Heart left ventricle (tissue), 16 donors: Measurements from ENCODE around the gene DNAH5. TPM values are rescaled to one million over a fixed set of nuclear protein-coding genes. Genes with fewer than 3 reads are reported as not detected.

Source experiments
- ATAC-seq, 4 donors: fragments of 200-7000 bp; cut with Tn5 transposase; one replicate each; pipeline ENCODE4 v1.9.1; 2020 to 2022; ENCODE audit warnings: moderate library complexity in 4 of 4, mild to moderate bottlenecking in 3 of 4, moderate number of reproducible peaks in 1 of 4
- DNase-seq, 5 donors: peaks; one replicate each; pipeline ENCODE4 v3.0.0-alpha.2; 2020
- H3K27ac ChIP-seq, 12 donors: fragments of 200-600 bp; sonication (generic) in 4 of 12; one replicate each; pipeline versions ENCODE4 v1.5.0 to v1.8.0; 2016 to 2022; ENCODE audit warnings: mild to moderate bottlenecking in 2 of 12
- H3K27me3 ChIP-seq, 9 donors: fragments of 200-600 bp; sonication (generic) in 2 of 9; one replicate each; pipeline versions ENCODE4 v1.5.1 to v1.8.0; 2016 to 2022; ENCODE audit warnings: mild to moderate bottlenecking in 3 of 9
- H3K36me3 ChIP-seq, 9 donors: fragments of 200-600 bp; sonication (generic) in 2 of 9; one replicate each; pipeline versions ENCODE4 v1.5.0 to v1.8.0; 2018 to 2022; ENCODE audit warnings: mild to moderate bottlenecking in 2 of 9
- H3K4me1 ChIP-seq, 12 donors: fragments of 200-600 bp; sonication (generic) in 4 of 12; one replicate each; pipeline versions ENCODE4 v1.5.0 to v1.8.0; 2016 to 2022; ENCODE audit warnings: mild to moderate bottlenecking in 3 of 12
- H3K4me3 ChIP-seq, 12 donors: fragments of 200-600 bp; sonication (generic) in 4 of 12; one replicate each; pipeline versions ENCODE4 v1.5.0 to v1.8.0; 2017 to 2022; ENCODE audit warnings: mild to moderate bottlenecking in 9 of 12, moderate library complexity in 4 of 12
- H3K9me3 ChIP-seq, 12 donors: fragments of 200-600 bp; sonication (generic) in 4 of 12; one replicate each; pipeline versions ENCODE4 v1.5.0 to v1.8.0; 2016 to 2022; ENCODE audit warnings: mild to moderate bottlenecking in 1 of 12
- CTCF ChIP-seq, 12 donors: fragments of 200-600 bp; sonication (generic) in 4 of 12; IDR thresholded peaks; one replicate each; pipeline versions ENCODE4 v1.5.0 to v1.8.0; 2018 to 2022; ENCODE audit warnings: antibody characterized with exemption in 12 of 12, mild to moderate bottlenecking in 5 of 12
- POLR2A ChIP-seq, 2 donors: fragments of 450-650 bp; IDR thresholded peaks; one replicate each; pipeline ENCODE4 v1.6.1; 2017; ENCODE audit warnings: antibody characterized with exemption in 2 of 2, mild to moderate bottlenecking in 2 of 2, moderate library complexity in 2 of 2
- WGBS, 4 donors: extraction: QIAGEN DNeasy Blood & Tissue Kit in 2 of 4; methylation state at CpG; one replicate each; pipeline versions ENCODE4 v1.1.5 to v1.1.7; 2013 to 2018; 5-methylcytosine and 5-hydroxymethylcytosine counted together
- intact Hi-C, 10 donors: fragments of 100-400 bp; cut with DNase I; formaldehyde crosslinking; loops; one replicate each; pipeline versions ENCODE4 v1.11.1 to v1.14.2; 2022
- polyA plus RNA-seq, 2 donors: library from polyadenylated mRNA; stranded (reverse); fragments of 200-250 nt; gene quantifications; one replicate each; pipeline ENCODE4 v1.2.3, GENCODE V29; 2013
- total RNA-seq, 9 donors: library from RNA; depleted of rRNA in 2 of 9; stranded (reverse); fragments of >200 nt in 2 of 9; fragmentation: NEBNext Ultra II Directional in 3 of 9; extraction: Animal tissue kit (Norgen Biotek cat#: 25700) in 3 of 9; gene quantifications; one replicate each; pipeline versions ENCODE4 v1.1.0 to v1.2.4, GENCODE V29; 2016 to 2023
- donor health status: ischemic (EF 13 %, LVEDD 7.1; RV severe dilation, severe dysfunction).
- donor health status: healthy with polysubstance abuse.
- donor health status: DM: no; HTN: yes; CAD: no.
- donor health status: DM: no; HTN: no; CAD: no.
- donor health status: ischemic (EF 25% LVEDD 6.9; RV normal size, moderate dysfunction).
- donor health status: ischemic (EF 25% LVEDD 5.7; RV mildly dilated, moderate dysfunction).
- donor health status: healthy.
- donor health status: DM: yes; HTN: yes; CAD: no.
- donor health status: ischemic (EF 35%, LVEDD 5.7; RV mildly dilated, moderate dysfunction).
- donor health status: nonischemic (EF 11% LVEDD 7.7; RV severe dilation, severe dysfunction).
- donor health status: DM: yes; HTN: yes; CAD: no.
- donor health status: PGD.
- donor health status: ischemic (EF 29% LVEDD 5.4; RV normal size, mild dysfunction).
- donor health status: nonischemic (EF 23%, LVEDD 6.1; RV moderate dilation, normal function).

DNAH5 gene
- total and polyA plus RNA-seq, 11 donors: 0.03 to 0.46 (median 0.16) TPM

GRCh38 chr5:13975246-13975645 lies 30.8 kb upstream of the DNAH5 start:
- Histone ChIP-seq H3K27ac (no peak overlapping the region), H3K4me3 (no peak overlapping the region), H3K9me3 (peaks cover 0 to 7% (median 0%) of the 10 kb centered on the region in 12 donors), H3K4me1 (peaks cover 0 to 6% (median 0%) of the 10 kb centered on the region in 12 donors), H3K27me3 (peaks cover 0 to 3% (median 0%) of the 10 kb centered on the region in 9 donors), H3K36me3 (no peaks in the 10 kb centered on the region)
- TF ChIP-seq POLR2A (IDR thresholded peaks at IDR 0.05): no peak
- TF ChIP-seq CTCF (IDR thresholded peaks at IDR 0.05): no peak
- intact Hi-C loops: no loop called here
- ATAC-seq: no peak
- 69 to 77% (median 74%) methylated on average over 2 of the region's 2 CpGs for WGBS, 4 donors
- DNase-seq: no peak

- Histone ChIP-seq H3K36me3 (no peaks in the 10 kb centered on the region), H3K4me3 (no peak overlapping the region), H3K27me3 (peaks cover 0 to 3% (median 0%) of the 10 kb centered on the region in 9 donors), H3K4me1 (peaks cover 0 to 6% (median 0%) of the 10 kb centered on the region in 12 donors), H3K9me3 (peaks cover 0 to 7% (median 0%) of the 10 kb centered on the region in 12 donors), H3K27ac (no peak overlapping the region)
- no peak for DNase-seq
- intact Hi-C loops: no loop called here
- no peak for TF ChIP-seq POLR2A (IDR thresholded peaks at IDR 0.05)
- TF ChIP-seq CTCF (IDR thresholded peaks at IDR 0.05): no peak
- 79 to 90% (median 87%) methylated on average over 6 of the region's 6 CpGs for WGBS, 4 donors
- ATAC-seq: no peak
Observed at GRCh38 chr5:13973724-13974123, 29.2 kb upstream of the DNAH5 start.

- 75 to 87% (median 77%) methylated on average over 7 of the region's 7 CpGs for WGBS, 4 donors
- Histone ChIP-seq H3K4me3 (no peak overlapping the region), H3K9me3 (peaks cover 0 to 15% (median 0%) of the 10 kb centered on the region in 12 donors), H3K36me3 (no peaks in the 10 kb centered on the region), H3K27me3 (peaks cover 0 to 3% (median 0%) of the 10 kb centered on the region in 9 donors), H3K27ac (no peak overlapping the region), H3K4me1 (peaks cover 0 to 5% (median 0%) of the 10 kb centered on the region in 12 donors)
- ATAC-seq (no peak), DNase-seq (no peak)
- TF ChIP-seq POLR2A (IDR thresholded peaks at IDR 0.05) (no peak), CTCF (IDR thresholded peaks at IDR 0.05) (no peak)
- intact Hi-C loops: no loop called here
Observed at GRCh38 chr5:13972029-13972428, 27.5 kb upstream of the DNAH5 start.

GRCh38 chr5:13957032-13957645 lies 12.7 kb upstream of the DNAH5 start:
- no peaks in the 10 kb centered on the region for H3K4me1 ChIP-seq

More at GRCh38 chr5:13957032-13957645, 12.7 kb upstream of the DNAH5 start:
- TF ChIP-seq CTCF (IDR thresholded peaks at IDR 0.05) (peak; percentile 26 to 64 (median 46)), POLR2A (IDR thresholded peaks at IDR 0.05) (no peak)
- peaks cover 0 to 3% (median 0%) of the 10 kb centered on the region in 9 donors for H3K27me3 ChIP-seq
- no peak overlapping the region for H3K27ac ChIP-seq
- H3K4me3 ChIP-seq: no peak overlapping the region
- intact Hi-C loops: no loop called here
- H3K36me3 ChIP-seq: no peaks in the 10 kb centered on the region
- ATAC-seq (peak in 3 of 4 donors; percentile 60 to 81 (median 80)), DNase-seq (no peak)
- H3K9me3 ChIP-seq: no peaks in the 10 kb centered on the region
